BJ (cell line): ENCODE data around the gene TRAK1. TPM values are rescaled to one million over a fixed set of nuclear protein-coding genes. Genes with fewer than 3 reads are reported as not detected.

ENCODE experiments used
- CTCF ChIA-PET: fragments of 350-600 bp; formaldehyde crosslinking; extraction: SDS; loops from one replicate; lab custom pipeline; 2021; ENCODE audit warnings: antibody characterized with exemption, inconsistent platforms; lab: Yijun Ruan, JAX
- POLR2A ChIA-PET: fragments of 300-600 bp; sonication (Branson Sonifier 250); formaldehyde crosslinking; extraction: SDS; loops from one replicate; lab custom pipeline; 2021; ENCODE audit warnings: antibody characterized with exemption; lab: Charles Lee
- DNase-seq: peaks from one replicate; pipeline ENCODE4 v3.0.0-alpha.2; 2011; ENCODE audit warnings: low read depth
- H3K27me3 ChIP-seq: 2 replicates; pipeline ENCODE4 v1.6.0; 2011; ENCODE audit warnings: low read length; ENCODE audit not compliant: control insufficient read depth, insufficient read depth
- H3K36me3 ChIP-seq: 2 replicates; pipeline ENCODE4 v1.5.1; 2011; ENCODE audit warnings: low read length; ENCODE audit not compliant: control insufficient read depth, insufficient read depth
- H3K4me3 ChIP-seq: 2 replicates; pipeline ENCODE4 v1.5.1; 2011; ENCODE audit warnings: low read depth, mild to moderate bottlenecking, control low read depth, low read length
- CTCF ChIP-seq: IDR thresholded peaks from 2 replicates; pipeline ENCODE4 v1.5.1; 2011; ENCODE audit warnings: low read depth, mild to moderate bottlenecking, control low read depth, inconsistent platforms, low read length, moderate library complexity; ENCODE audit not compliant: insufficient read depth
- polyA plus RNA-seq: library from polyadenylated mRNA; depleted of rRNA; stranded (reverse); fragments of >200 nt; gene quantifications from 2 replicates; pipeline ENCODE4 v1.2.3, GENCODE V29; 2011

TRAK1 gene
- polyA plus RNA-seq, 1 experiment = 36.3 TPM

- DNase-seq = no peak
- Histone ChIP-seq H3K4me3 (no peak overlapping the region), H3K36me3 (peaks cover 16% of the 10 kb centered on the region), H3K27me3 (no peaks in the 10 kb centered on the region)
- TF ChIP-seq CTCF = no peak
- POLR2A ChIA-PET = no interaction called here
- CTCF ChIA-PET = interaction anchor here (0.7 to 1.6 kb wide), 6 partner anchors 10 to 220 kb away, joined by 3 to 11 read pairs (median 3); no protein-coding TSS in a partner anchor
Observed at GRCh38 chr3:42222942-42223693, 132.0 kb downstream of the TRAK1 start.

- Histone ChIP-seq H3K27me3 (no peaks in the 10 kb centered on the region), H3K4me3 (no peak overlapping the region), H3K36me3 (peaks cover 16% of the 10 kb centered on the region)
- no peak for DNase-seq
- TF ChIP-seq CTCF = no peak
- ChIA-PET POLR2A (no interaction called here), CTCF (interaction anchor here (1.0 to 1.6 kb wide), 5 partner anchors 9 to 219 kb away, joined by 3 to 11 read pairs (median 3); no protein-coding TSS in a partner anchor)
Observed at GRCh38 chr3:42224178-42224577, 133.0 kb downstream of the TRAK1 start.

- ChIA-PET POLR2A (no interaction called here), CTCF (interaction anchor here (1.4 to 1.6 kb wide), 2 partner anchors 12 to 218 kb away, joined by 3 to 4 read pairs; no protein-coding TSS in a partner anchor)
- no peak for DNase-seq
- TF ChIP-seq CTCF = no peak
- no peak overlapping the region for H3K4me3 ChIP-seq
- peaks cover 16% of the 10 kb centered on the region for H3K36me3 ChIP-seq
- no peaks in the 10 kb centered on the region for H3K27me3 ChIP-seq
Observed at GRCh38 chr3:42224658-42225421, 133.7 kb downstream of the TRAK1 start.

- CTCF ChIA-PET = no interaction called here
- DNase-seq = no peak
- H3K27me3 ChIP-seq = no peaks in the 10 kb centered on the region
- H3K36me3 ChIP-seq = peaks cover 11% of the 10 kb centered on the region
- POLR2A ChIA-PET = no interaction called here
- no peak for TF ChIP-seq CTCF
- no peak overlapping the region for H3K4me3 ChIP-seq
Observed at GRCh38 chr3:42225486-42226363, 134.6 kb downstream of the TRAK1 start.
